PC-9 (cell line): ENCODE results near the gene TRIM39.

Experiments
- CTCF ChIP-seq: fragments of 200-600 bp; sonication (generic); conservative IDR thresholded peaks from 2 replicates; pipeline ENCODE4 v1.6.1; 2017; ENCODE audit warnings: mixed run types, antibody characterized with exemption, mild to moderate bottlenecking, moderate library complexity
- EZH2 ChIP-seq: fragments of 200-600 bp; sonication (generic); IDR thresholded peaks from 2 replicates; pipeline ENCODE4 v1.8.0; 2017; ENCODE audit warnings: antibody characterized with exemption, low read depth

- no peak for TF ChIP-seq EZH2
- TF ChIP-seq CTCF: no peak
These were observed 15.1 kb upstream of the TRIM39 start for GRCh38 chr6:30311671-30312070.
